Epithelial cell of proximal tubule (primary cell): ENCODE measurements around the gene ATP6V0B. TPM values are rescaled to one million over a fixed set of nuclear protein-coding genes. Genes with fewer than 3 reads are reported as not detected.

Experiments
- DNase-seq: peaks from one replicate; pipeline ENCODE4 v3.0.0-alpha.2; 2011; ENCODE audit warnings: low read depth
- H3K4me3 ChIP-seq: 2 replicates; pipeline ENCODE4 v1.5.1; 2011; ENCODE audit warnings: low read depth, mild to moderate bottlenecking, low read length
- CTCF ChIP-seq: conservative IDR thresholded peaks from 2 replicates; pipeline ENCODE4 v1.5.1; 2012; ENCODE audit warnings: low read depth, mild to moderate bottlenecking, low read length
- total RNA-seq: library from RNA; depleted of rRNA; stranded (reverse); fragments of >200 nt; gene quantifications from 2 replicates; pipeline ENCODE4 v1.2.3, GENCODE V29; 2015

The ATP6V0B gene
- total RNA-seq, 1 donor from 2014 or later = 139 TPM

GRCh38 chr1:43962324-43962723, 12.4 kb upstream of the ATP6V0B start:
- no peak for DNase-seq
- TF ChIP-seq CTCF = no peak

GRCh38 chr1:43963006-43963405, 11.8 kb upstream of the ATP6V0B start:
- TF ChIP-seq CTCF = no peak
- H3K4me3 ChIP-seq = no peak overlapping the region
- no peak for DNase-seq

More at GRCh38 chr1:43962324-43962723, 12.4 kb upstream of the ATP6V0B start:
- H3K4me3 ChIP-seq = no peak overlapping the region

GRCh38 chr1:43963890-43964289, 10.9 kb upstream of the ATP6V0B start:
- DNase-seq = no peak
- TF ChIP-seq CTCF = no peak
- no peak overlapping the region for H3K4me3 ChIP-seq

GRCh38 chr1:43965316-43965715, 9.4 kb upstream of the ATP6V0B start:
- no peak overlapping the region for H3K4me3 ChIP-seq
- no peak for DNase-seq
- no peak for TF ChIP-seq CTCF

- TF ChIP-seq CTCF = no peak
- no peak for DNase-seq
- H3K4me3 ChIP-seq = no peak overlapping the region
These were observed 6.3 kb upstream of the ATP6V0B start for GRCh38 chr1:43968348-43968948.

GRCh38 chr1:43969416-43969745, 5.4 kb upstream of the ATP6V0B start:
- peak overlapping the region; percentile 31 for H3K4me3 ChIP-seq
- TF ChIP-seq CTCF = no peak
- DNase-seq = no peak

- peak; percentile 81 for DNase-seq
- H3K4me3 ChIP-seq = peak within 1 kb of the TSS; percentile 71
These were observed 4.9 kb upstream of the ATP6V0B start, which contains the start of gene DPH2 for GRCh38 chr1:43969746-43970466. DPH2 (plus strand) TSS chr1:43970010; CDS start chr1:43970176, 166 bp downstream.

More at GRCh38 chr1:43969746-43970466, 4.9 kb upstream of the ATP6V0B start, which contains the start of gene DPH2:
- TF ChIP-seq CTCF = peak; percentile 13
